ENCODE measurements around the gene CMTM7. TPM values are rescaled to one million over a fixed set of nuclear protein-coding genes. Genes with fewer than 3 reads are reported as not detected.
A peak's percentile ranks its signal among the peaks of the same experiment; 100 is the strongest.

The CMTM7 gene
- total RNA-seq, 1 experiment from 2014 or later: 62.6 TPM

DNA sequence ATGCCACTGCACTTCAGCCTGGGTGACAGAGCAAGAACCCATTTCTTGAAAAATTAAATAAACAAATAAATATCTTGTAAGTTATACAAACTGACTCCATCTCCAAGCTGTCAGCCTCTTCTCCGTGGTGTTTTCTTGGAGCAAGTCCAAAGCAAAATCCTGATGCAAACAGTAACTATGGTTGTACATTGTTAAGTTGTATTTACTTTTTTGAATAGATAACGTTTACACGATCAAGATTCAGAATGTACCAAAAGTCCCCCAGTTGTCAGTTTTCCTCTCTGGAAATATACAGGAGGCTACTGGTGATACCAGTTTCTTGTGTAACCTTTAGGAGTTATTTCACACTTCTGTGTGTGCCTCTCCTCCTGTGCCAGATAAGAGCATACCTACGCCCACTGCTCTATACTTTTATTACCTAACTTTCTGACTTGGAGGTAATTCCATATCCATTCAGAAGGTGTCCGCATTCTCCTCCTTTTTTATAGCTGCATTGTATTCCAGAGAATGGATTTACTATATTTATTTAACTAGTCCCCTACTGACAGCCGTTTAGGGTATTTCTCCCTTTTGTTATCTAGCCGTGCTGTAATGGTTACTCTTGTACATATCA, 14.2 kb downstream of the CMTM7 start:
- DNase-seq (ENCODE audit: low read depth, low spot score): no peak
- H4K20me1 ChIP-seq (ENCODE audit: insufficient read depth): peaks cover 5% of the 10 kb centered on the region; the same call in 1 of the 2 replicates
- H2AFZ ChIP-seq (ENCODE audit: low read depth, low read length, poor library complexity, severe bottlenecking): no peak overlapping the region
- no peak overlapping the region for H3K9ac ChIP-seq (ENCODE audit: low read length)
- H3K9me2 ChIP-seq (ENCODE audit: insufficient read depth): no peaks in the 10 kb centered on the region
- 0 out of 2 replicates have a peak overlapping the region, but pooled peaks have one; percentile 21 for H3K4me2 ChIP-seq (ENCODE audit: low read length)
- H3K79me2 ChIP-seq (ENCODE audit: insufficient read depth, low read length): peaks cover 98% of the 10 kb centered on the region
- no peaks in the 10 kb centered on the region for H3K27me3 ChIP-seq (ENCODE audit: insufficient read depth, low read length)
- H3K4me3 ChIP-seq (replicated peaks in 1 of 2; ENCODE audit: low read depth in 1 of 2, low read length in 2 of 2): no peak overlapping the region
- TF ChIP-seq ZBTB33 (IDR thresholded peaks at IDR 0.05; ENCODE audit: extremely low read depth, insufficient replicate concordance, low read length) (no peak), POLR2A (IDR thresholded peaks at IDR 0.05; ENCODE audit: borderline replicate concordance, extremely low read depth, insufficient read depth, insufficient read length) (no peak), ATF3 (IDR thresholded peaks at IDR 0.05) (no peak), JUND (IDR thresholded peaks at IDR 0.05) (no peak), TCF7L2 (IDR thresholded peaks at IDR 0.05; ENCODE audit: borderline replicate concordance, extremely low read depth, insufficient read depth, insufficient read length) (no peak), RAD21 (IDR thresholded peaks at IDR 0.05; ENCODE audit: low read depth) (no peak), REST (IDR thresholded peaks at IDR 0.05; ENCODE audit: low read depth) (no peak), SRF (IDR thresholded peaks at IDR 0.05; ENCODE audit: low read depth) (no peak)
- TF ChIP-seq, protein P1, sequence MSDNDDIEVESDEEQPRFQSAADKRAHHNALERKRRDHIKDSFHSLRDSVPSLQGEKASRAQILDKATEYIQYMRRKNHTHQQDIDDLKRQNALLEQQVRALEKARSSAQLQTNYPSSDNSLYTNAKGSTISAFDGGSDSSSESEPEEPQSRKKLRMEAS (IDR thresholded peaks at IDR 0.05): no peak
- ChIA-PET POLR2A (no interaction called here), RAD21 (ENCODE audit: low non-redundant PET in 1 of 2, low total read pairs in 2 of 2, uncharacterized antibody in 2 of 2, unreplicated experiment in 2 of 2) (no interaction called here), CTCF (no interaction called here)
- H3K27ac ChIP-seq (ENCODE audit: low read depth, low read length): no peak overlapping the region
- H3K9me3 ChIP-seq (ENCODE audit: control insufficient read depth in 1 of 2, insufficient read depth in 1 of 2, low read depth in 1 of 2, low read length in 2 of 2): no peaks in the 10 kb centered on the region
- no peaks in the 10 kb centered on the region for H3K36me3 ChIP-seq (ENCODE audit: control insufficient read depth in 1 of 2, insufficient read depth in 2 of 2, low read length in 2 of 2)
- intact Hi-C loops (cut with micrococcal nuclease): no loop called here
- H3K4me1 ChIP-seq (ENCODE audit: control insufficient read depth in 1 of 2, insufficient read depth in 2 of 2, low read length in 2 of 2): peaks cover 21 to 64% of the 10 kb centered on the region in 2 experiments
- no TSS peak for BruUV-seq (replicated peaks)
- ATAC-seq: no peak

Measured in HCT116 (cell line).